ENCODE measurements around the gene CLIP3.
"Not testable (repeated sequence)": the region's sequence is repeated elsewhere in the genome, so short reads cannot be mapped to it uniquely, and the experiment has no call there.

The CLIP3 gene

GRCh38 chr19:36032251-36033104 is at the start of gene CLIP3:
Gene CLIP3 (minus strand): TSS chr19:36032873. CDS start chr19:36032357, 516 bp downstream.
- no peak for DNase-seq

GRCh38 chr19:36081894-36082293 is 49.2 kb upstream of the CLIP3 start:
- DNase-seq, result no peak

GRCh38 chr19:36081385-36081784 is 48.7 kb upstream of the CLIP3 start:
- DNase-seq, result no peak

GRCh38 chr19:36079389-36079945 is 46.8 kb upstream of the CLIP3 start:
- DNase-seq, result no peak

GRCh38 chr19:36073121-36073876 is 40.6 kb upstream of the CLIP3 start:
- no peak for DNase-seq

- no peak for DNase-seq
Measured at GRCh38 chr19:36072081-36072480, 39.4 kb upstream of the CLIP3 start.

- not testable (repeated sequence) for DNase-seq
Measured at GRCh38 chr19:36068810-36069499, 36.3 kb upstream of the CLIP3 start.

GRCh38 chr19:36067681-36068080 is 35.0 kb upstream of the CLIP3 start:
- DNase-seq, result no peak

GRCh38 chr19:36064826-36065225 is 32.2 kb upstream of the CLIP3 start:
- DNase-seq, result no peak

GRCh38 chr19:36061367-36061766 is 28.7 kb upstream of the CLIP3 start:
- DNase-seq, result no peak

- no peak for DNase-seq
Measured at GRCh38 chr19:36060430-36060829, 27.8 kb upstream of the CLIP3 start.

- no peak for DNase-seq
Measured at GRCh38 chr19:36059180-36059910, 26.7 kb upstream of the CLIP3 start.

GRCh38 chr19:36058481-36059179 is 26.0 kb upstream of the CLIP3 start:
- no peak for DNase-seq

- DNase-seq, result peak; percentile 92
Measured at GRCh38 chr19:36054733-36055686, 22.3 kb upstream of the CLIP3 start, which contains the start of gene WDR62. Gene WDR62 (plus strand): TSS chr19:36054897. CDS start chr19:36054972, 75 bp downstream.

- peak; percentile 92 for DNase-seq
Measured at GRCh38 chr19:36054119-36054732, 21.6 kb upstream of the CLIP3 start, which contains the start of gene THAP8. Gene THAP8 (minus strand): TSS chr19:36054285. CDS start chr19:36054217, 68 bp downstream.

GRCh38 chr19:36051637-36052036 is 19.0 kb upstream of the CLIP3 start:
- no peak for DNase-seq

- DNase-seq, result no peak
Measured at GRCh38 chr19:36051236-36051635, 18.6 kb upstream of the CLIP3 start.

GRCh38 chr19:36049080-36049698 is 16.5 kb upstream of the CLIP3 start:
- DNase-seq, result no peak

- no peak for DNase-seq
Measured at GRCh38 chr19:36047835-36048234, 15.2 kb upstream of the CLIP3 start.

Measured in NCI-H1436 treated with DMSO at 0.1 percent for 48 hours (cell line).